DOHH2 (cell line): ENCODE results near the gene F2R.

ENCODE experiments used
- H3F3A ChIP-seq: fragments of 200-600 bp; sonication (generic), shearing (Covaris generic); 2 replicates; pipeline ENCODE4 v1.6.0; 2016; ENCODE audit warnings: antibody characterized with exemption, mild to moderate bottlenecking; ENCODE audit not compliant: control insufficient read depth, insufficient read depth
- H3K27ac ChIP-seq: fragments of 200-600 bp; sonication (generic); 2 replicates; pipeline ENCODE4 v1.5.1; 2014; ENCODE audit warnings: low read depth, mild to moderate bottlenecking, low read length, moderate library complexity
- H3K27me3 ChIP-seq: fragments of 200-600 bp; sonication (generic); 2 replicates; pipeline ENCODE4 v1.6.1; 2014; ENCODE audit warnings: mild to moderate bottlenecking, low read length, mixed read lengths; ENCODE audit not compliant: control insufficient read depth
- H3K36me3 ChIP-seq: fragments of 200-600 bp; sonication (generic); 2 replicates; pipeline ENCODE4 v1.6.1; 2014; ENCODE audit warnings: mild to moderate bottlenecking, low read length, moderate library complexity, mixed read lengths; ENCODE audit not compliant: control insufficient read depth
- H3K4me1 ChIP-seq: fragments of 200-600 bp; sonication (generic); 2 replicates; pipeline ENCODE4 v1.6.1; 2014; ENCODE audit warnings: mild to moderate bottlenecking, low read length, mixed read lengths; ENCODE audit not compliant: control insufficient read depth
- H3K4me2 ChIP-seq: fragments of 200-600 bp; sonication (generic); 2 replicates; pipeline ENCODE4 v1.6.0; 2014; ENCODE audit warnings: mild to moderate bottlenecking, low read length, moderate library complexity
- H3K4me3 ChIP-seq: fragments of 200-600 bp; sonication (generic); 2 replicates; pipeline ENCODE4 v1.5.1; 2014; ENCODE audit warnings: mild to moderate bottlenecking, low read length, mixed read lengths
- H3K79me2 ChIP-seq: fragments of 200-600 bp; sonication (generic); 2 replicates; pipeline ENCODE4 v1.6.1; 2014; ENCODE audit warnings: mild to moderate bottlenecking, low read length, mixed read lengths; ENCODE audit not compliant: control insufficient read depth
- H3K9me2 ChIP-seq: fragments of 200-600 bp; sonication (generic); replicated peaks from 2 replicates; pipeline ENCODE4 v1.6.1; 2014; ENCODE audit warnings: mild to moderate bottlenecking, low read length, mixed read lengths; ENCODE audit not compliant: control insufficient read depth
- H3K9me3 ChIP-seq: fragments of 200-600 bp; sonication (generic); 2 replicates; pipeline ENCODE4 v1.6.1; 2014; ENCODE audit warnings: antibody characterized with exemption, low read length, mixed read lengths; ENCODE audit not compliant: control insufficient read depth, insufficient read depth
- H4K20me1 ChIP-seq: fragments of 200-600 bp; sonication (generic); 2 replicates; pipeline ENCODE4 v1.6.0; 2014; ENCODE audit warnings: low read depth, mild to moderate bottlenecking, antibody characterized with exemption, low read length, moderate library complexity; ENCODE audit not compliant: control insufficient read depth, insufficient read depth
- EZH2phosphoT487 ChIP-seq: fragments of 200-600 bp; sonication (generic); IDR thresholded peaks from 2 replicates; pipeline ENCODE4 v1.6.1; 2017; ENCODE audit warnings: borderline replicate concordance, mild to moderate bottlenecking, antibody characterized with exemption, low read length, moderate library complexity, mixed read lengths
- TF ChIP-seq, protein P1 (sequence below): fragments of 200-600 bp; sonication (generic); IDR thresholded peaks from one replicate; pipeline ENCODE4 v1.5.1; 2014; ENCODE audit warnings: antibody characterized with exemption, mild to moderate bottlenecking, low read depth, low read length; ENCODE audit not compliant: poor library complexity, severe bottlenecking

Gene F2R

DNA sequence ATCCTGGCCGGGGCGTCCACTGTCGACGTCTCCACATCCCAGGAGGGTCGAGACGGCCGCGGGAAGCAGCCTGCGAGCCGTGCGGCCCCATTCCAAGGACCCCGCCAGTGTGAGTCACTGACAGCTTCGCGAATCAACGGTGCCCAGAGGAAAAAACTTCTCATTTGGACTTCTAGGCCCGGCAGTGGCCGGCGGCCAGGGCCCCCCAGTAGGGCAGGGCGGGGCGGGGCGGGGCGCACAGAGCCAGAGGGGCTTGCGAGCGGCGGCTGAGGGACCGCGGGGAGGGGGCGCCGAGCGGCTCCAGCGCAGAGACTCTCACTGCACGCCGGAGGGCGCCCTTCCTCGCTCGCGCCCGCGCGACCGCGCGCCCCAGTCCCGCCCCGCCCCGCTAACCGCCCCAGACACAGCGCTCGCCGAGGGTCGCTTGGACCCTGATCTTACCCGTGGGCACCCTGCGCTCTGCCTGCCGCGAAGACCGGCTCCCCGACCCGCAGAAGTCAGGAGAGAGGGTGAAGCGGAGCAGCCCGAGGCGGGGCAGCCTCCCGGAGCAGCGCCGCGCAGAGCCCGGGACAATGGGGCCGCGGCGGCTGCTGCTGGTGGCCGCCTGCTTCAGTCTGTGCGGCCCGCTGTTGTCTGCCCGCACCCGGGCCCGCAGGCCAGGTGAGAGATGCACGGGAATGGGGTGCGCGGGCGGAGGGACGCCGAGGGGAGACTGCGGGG lies at the start of gene F2R:
Gene F2R, plus strand, starts transcription at position 391 of the 720 bp plus-strand sequence. Its CDS starts 182 bp downstream, at position 573.
- Histone ChIP-seq H3K4me3 (no peak within 1 kb of the TSS), H3K27me3 (no peaks in the 10 kb centered on the region), H3K4me2 (no peak within 1 kb of the TSS), H3K79me2 (no peaks in the 10 kb centered on the region), H3K36me3 (no peaks in the 10 kb centered on the region), H3K9me3 (no peaks in the 10 kb centered on the region), H4K20me1 (no peaks in the 10 kb centered on the region), H3K27ac (no peak within 1 kb of the TSS), H3F3A (no peaks in the 10 kb centered on the region), H3K9me2 (no peaks in the 10 kb centered on the region), H3K4me1 (no peaks in the 10 kb centered on the region)
- TF ChIP-seq EZH2phosphoT487: no peak
- TF ChIP-seq, protein P1, sequence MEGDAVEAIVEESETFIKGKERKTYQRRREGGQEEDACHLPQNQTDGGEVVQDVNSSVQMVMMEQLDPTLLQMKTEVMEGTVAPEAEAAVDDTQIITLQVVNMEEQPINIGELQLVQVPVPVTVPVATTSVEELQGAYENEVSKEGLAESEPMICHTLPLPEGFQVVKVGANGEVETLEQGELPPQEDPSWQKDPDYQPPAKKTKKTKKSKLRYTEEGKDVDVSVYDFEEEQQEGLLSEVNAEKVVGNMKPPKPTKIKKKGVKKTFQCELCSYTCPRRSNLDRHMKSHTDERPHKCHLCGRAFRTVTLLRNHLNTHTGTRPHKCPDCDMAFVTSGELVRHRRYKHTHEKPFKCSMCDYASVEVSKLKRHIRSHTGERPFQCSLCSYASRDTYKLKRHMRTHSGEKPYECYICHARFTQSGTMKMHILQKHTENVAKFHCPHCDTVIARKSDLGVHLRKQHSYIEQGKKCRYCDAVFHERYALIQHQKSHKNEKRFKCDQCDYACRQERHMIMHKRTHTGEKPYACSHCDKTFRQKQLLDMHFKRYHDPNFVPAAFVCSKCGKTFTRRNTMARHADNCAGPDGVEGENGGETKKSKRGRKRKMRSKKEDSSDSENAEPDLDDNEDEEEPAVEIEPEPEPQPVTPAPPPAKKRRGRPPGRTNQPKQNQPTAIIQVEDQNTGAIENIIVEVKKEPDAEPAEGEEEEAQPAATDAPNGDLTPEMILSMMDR: no peak

DNA sequence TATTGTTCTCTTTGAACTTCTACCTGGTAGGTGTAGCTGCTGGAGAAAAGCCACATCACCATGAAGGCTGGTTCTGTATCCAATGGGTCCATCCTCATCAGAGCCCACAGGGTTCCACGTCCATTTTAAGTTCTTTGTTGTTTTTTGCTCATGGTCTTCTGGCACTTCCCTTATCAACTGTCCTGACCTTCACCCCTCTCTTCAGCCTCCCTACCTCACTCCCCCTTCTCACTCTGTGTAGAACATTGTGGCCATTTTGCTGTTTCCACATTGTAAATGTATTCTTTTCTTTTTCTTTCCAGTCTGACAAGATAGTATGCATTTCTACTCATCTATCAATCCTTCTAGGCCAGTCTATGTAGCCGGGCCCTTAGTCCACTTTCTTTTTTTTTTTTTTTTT lies 48.4 kb upstream of the F2R start:
- Histone ChIP-seq H4K20me1 (no peaks in the 10 kb centered on the region), H3F3A (no peaks in the 10 kb centered on the region), H3K27ac (no peak overlapping the region), H3K9me2 (no peaks in the 10 kb centered on the region), H3K4me2 (no peak overlapping the region), H3K36me3 (peaks cover 26% of the 10 kb centered on the region), H3K79me2 (no peaks in the 10 kb centered on the region), H3K9me3 (no peaks in the 10 kb centered on the region), H3K27me3 (no peaks in the 10 kb centered on the region), H3K4me3 (no peak overlapping the region), H3K4me1 (peaks cover 6% of the 10 kb centered on the region)
- no peak for TF ChIP-seq EZH2phosphoT487
- TF ChIP-seq, protein P1: no peak

DNA sequence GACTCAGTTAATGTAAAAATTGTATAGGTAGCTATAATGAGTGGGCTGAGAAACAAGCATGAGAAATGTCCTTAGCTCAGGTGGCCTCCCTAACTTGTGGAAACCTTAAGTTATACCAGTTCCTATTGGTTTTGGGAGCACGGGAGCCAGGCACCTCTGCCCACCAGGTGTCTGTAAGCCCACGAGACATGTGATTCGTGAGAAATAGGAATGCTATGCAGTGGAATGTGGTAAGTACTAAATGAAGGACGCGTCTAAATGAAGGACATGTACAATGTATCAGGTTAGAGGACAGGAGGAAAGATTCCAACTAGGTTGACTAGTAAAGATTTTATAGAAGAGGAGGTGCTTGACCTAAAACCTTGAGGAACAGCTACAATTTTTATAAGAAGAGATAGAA lies 46.7 kb upstream of the F2R start:
- Histone ChIP-seq H3K36me3 (peaks cover 26% of the 10 kb centered on the region), H3K4me3 (no peak overlapping the region)

More for the DNA sequence above, 46.7 kb upstream of the F2R start:
- H3F3A ChIP-seq: no peaks in the 10 kb centered on the region
- H3K9me3 ChIP-seq: no peaks in the 10 kb centered on the region
- no peaks in the 10 kb centered on the region for H4K20me1 ChIP-seq
- no peaks in the 10 kb centered on the region for H3K79me2 ChIP-seq
- no peaks in the 10 kb centered on the region for H3K27me3 ChIP-seq
- TF ChIP-seq EZH2phosphoT487: no peak
- TF ChIP-seq, protein P1: no peak
- H3K9me2 ChIP-seq: no peaks in the 10 kb centered on the region
- H3K27ac ChIP-seq: no peak overlapping the region
- H3K4me2 ChIP-seq: no peak overlapping the region
- no peaks in the 10 kb centered on the region for H3K4me1 ChIP-seq
